Right lobe of liver (tissue), 4 donors: ENCODE data around the gene PHC3.

Experiments used
- POLR2A ChIP-seq: fragments of 450-650 bp; IDR thresholded peaks from one replicate; pipeline ENCODE4 v1.6.1; 2017; ENCODE audit warnings: antibody characterized with exemption, mild to moderate bottlenecking
- TF ChIP-seq, protein P1 (sequence below), 4 donors: fragments of 200-600 bp in 3 of 4; fragments of 450-650 bp in 1 of 4; IDR thresholded peaks; one replicate each; pipeline versions ENCODE4 v1.5.1 to v1.8.0; 2016 to 2022; ENCODE audit warnings: antibody characterized with exemption in 4 of 4, mild to moderate bottlenecking in 2 of 4
- donor health status: DM: no; HTN: no; CAD: no.
- donor health status: DM: no; HTN: no; CAD: no.
- donor health status: DM: no; HTN: yes; CAD: no.

DNA sequence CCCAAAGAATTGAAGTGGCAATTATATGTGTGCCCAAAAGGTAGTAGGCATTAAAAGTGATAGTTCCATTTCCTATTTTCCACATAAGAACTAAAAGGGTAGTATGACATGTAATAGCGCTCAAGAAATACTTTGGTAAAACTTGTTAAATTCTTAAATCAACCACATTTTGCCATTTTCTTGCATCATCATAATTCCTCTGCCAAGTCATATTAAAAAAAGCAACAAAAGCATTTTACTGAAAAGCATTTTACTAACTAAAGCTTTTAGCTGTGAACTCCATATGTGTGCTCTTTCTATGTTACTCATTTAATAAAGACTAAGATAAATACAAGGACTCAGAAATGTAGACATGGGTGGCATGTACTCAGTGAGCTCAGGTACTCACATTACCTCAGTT, 73.6 kb downstream of the PHC3 start:
- no peak for TF ChIP-seq POLR2A
- TF ChIP-seq, protein P1, sequence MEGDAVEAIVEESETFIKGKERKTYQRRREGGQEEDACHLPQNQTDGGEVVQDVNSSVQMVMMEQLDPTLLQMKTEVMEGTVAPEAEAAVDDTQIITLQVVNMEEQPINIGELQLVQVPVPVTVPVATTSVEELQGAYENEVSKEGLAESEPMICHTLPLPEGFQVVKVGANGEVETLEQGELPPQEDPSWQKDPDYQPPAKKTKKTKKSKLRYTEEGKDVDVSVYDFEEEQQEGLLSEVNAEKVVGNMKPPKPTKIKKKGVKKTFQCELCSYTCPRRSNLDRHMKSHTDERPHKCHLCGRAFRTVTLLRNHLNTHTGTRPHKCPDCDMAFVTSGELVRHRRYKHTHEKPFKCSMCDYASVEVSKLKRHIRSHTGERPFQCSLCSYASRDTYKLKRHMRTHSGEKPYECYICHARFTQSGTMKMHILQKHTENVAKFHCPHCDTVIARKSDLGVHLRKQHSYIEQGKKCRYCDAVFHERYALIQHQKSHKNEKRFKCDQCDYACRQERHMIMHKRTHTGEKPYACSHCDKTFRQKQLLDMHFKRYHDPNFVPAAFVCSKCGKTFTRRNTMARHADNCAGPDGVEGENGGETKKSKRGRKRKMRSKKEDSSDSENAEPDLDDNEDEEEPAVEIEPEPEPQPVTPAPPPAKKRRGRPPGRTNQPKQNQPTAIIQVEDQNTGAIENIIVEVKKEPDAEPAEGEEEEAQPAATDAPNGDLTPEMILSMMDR (IDR thresholded peaks at IDR 0.05): no peak
